ENCODE data around the gene CDH4.

The CDH4 gene

GRCh38 chr20:61296629-61297019 lies 44.6 kb downstream of the CDH4 start:
- no peak for DNase-seq (ENCODE audit: low spot score)
- TF ChIP-seq CTCF (IDR thresholded peaks at IDR 0.05; ENCODE audit: extremely low read depth, missing control alignments) = no peak

GRCh38 chr20:61297491-61297890 lies 45.4 kb downstream of the CDH4 start:
- TF ChIP-seq CTCF (IDR thresholded peaks at IDR 0.05; ENCODE audit: extremely low read depth, missing control alignments) = no peak
- DNase-seq (ENCODE audit: low spot score) = no peak

GRCh38 chr20:61297986-61298385 lies 45.9 kb downstream of the CDH4 start:
- no peak for DNase-seq (ENCODE audit: low spot score)
- no peak for TF ChIP-seq CTCF (IDR thresholded peaks at IDR 0.05; ENCODE audit: extremely low read depth, missing control alignments)

- no peak for DNase-seq (ENCODE audit: low spot score)
- no peak for TF ChIP-seq CTCF (IDR thresholded peaks at IDR 0.05; ENCODE audit: extremely low read depth, missing control alignments)
Measured at GRCh38 chr20:61298661-61299060, 46.6 kb downstream of the CDH4 start.

- DNase-seq (ENCODE audit: low spot score) = no peak
Measured at GRCh38 chr20:61299104-61299503, 47.0 kb downstream of the CDH4 start.

GRCh38 chr20:61299618-61300017 lies 47.6 kb downstream of the CDH4 start:
- no peak for TF ChIP-seq CTCF (IDR thresholded peaks at IDR 0.05; ENCODE audit: extremely low read depth, missing control alignments)
- DNase-seq (ENCODE audit: low spot score) = no peak

More at GRCh38 chr20:61299104-61299503, 47.0 kb downstream of the CDH4 start:
- no peak for TF ChIP-seq CTCF (IDR thresholded peaks at IDR 0.05; ENCODE audit: extremely low read depth, missing control alignments)

GRCh38 chr20:61300293-61300692 lies 48.2 kb downstream of the CDH4 start:
- TF ChIP-seq CTCF (IDR thresholded peaks at IDR 0.05; ENCODE audit: extremely low read depth, missing control alignments) = no peak
- DNase-seq (ENCODE audit: low spot score) = no peak

Data from GM20000 (cell line).